IMR-90 (cell line): ENCODE measurements around the gene SPAM1. TPM values are rescaled to one million over a fixed set of nuclear protein-coding genes. Genes with fewer than 3 reads are reported as not detected.

Experiments
- ATAC-seq: fragments of 200-7000 bp; cut with Tn5 transposase; 2 replicates; pipeline ENCODE4 v1.9.1; 2020; ENCODE audit warnings: low read depth, mild to moderate bottlenecking, moderate library complexity
- BruUV-seq: library from RNA; stranded (reverse); fragments of 400-500 nt; replicated peaks from 2 replicates; lab custom pipeline; 2021; lab: Mats Ljungman, UMichigan
- CTCF ChIA-PET: fragments of 300-600 bp; formaldehyde crosslinking; extraction: SDS; loops from one replicate; lab custom pipeline; 2021; ENCODE audit warnings: antibody characterized with exemption; lab: Yijun Ruan, JAX
- POLR2A ChIA-PET: fragments of 300-600 bp; sonication (Branson Sonifier 250); formaldehyde crosslinking; loops from one replicate; lab custom pipeline; 2022; ENCODE audit warnings: antibody characterized with exemption; ENCODE audit not compliant: unreplicated experiment; lab: Charles Lee
- DNase-seq: peaks from one replicate; pipeline ENCODE4 v3.0.0; 2013
- H2AFZ ChIP-seq: replicated peaks from 2 replicates; pipeline ENCODE3; 2013; ENCODE audit warnings: low read length, mild to moderate bottlenecking; ENCODE audit not compliant: poor library complexity
- H2AK5ac ChIP-seq: 2 replicates; pipeline ENCODE4 v1.6.1; 2013; ENCODE audit warnings: low read depth, low read length, inconsistent platforms
- H2AK9ac ChIP-seq: replicated peaks from 2 replicates; pipeline ENCODE3; 2013; ENCODE audit warnings: mild to moderate bottlenecking, low read depth, low read length, moderate library complexity; ENCODE audit not compliant: poor library complexity
- H2BK120ac ChIP-seq: 2 replicates; pipeline ENCODE4 v1.6.1; 2013; ENCODE audit warnings: low read depth, low read length, inconsistent platforms
- H2BK15ac ChIP-seq: 3 replicates; pipeline ENCODE4 v1.6.1; 2013; ENCODE audit warnings: low read depth, low read length, inconsistent platforms
- H2BK20ac ChIP-seq: 2 replicates; pipeline ENCODE4 v1.6.1; 2013; ENCODE audit warnings: low read depth, mild to moderate bottlenecking, inconsistent platforms, low read length, moderate library complexity
- H2BK5ac ChIP-seq: 2 replicates; pipeline ENCODE4 v1.6.1; 2013; ENCODE audit warnings: mild to moderate bottlenecking, low read depth, low read length, inconsistent platforms; ENCODE audit not compliant: poor library complexity, severe bottlenecking
- H3K14ac ChIP-seq: replicated peaks from 2 replicates; pipeline ENCODE4 v1.6.1; 2013; ENCODE audit warnings: low read depth, low read length, inconsistent platforms
- H3K18ac ChIP-seq: 2 replicates; pipeline ENCODE4 v1.6.1; 2013; ENCODE audit warnings: low read depth, low read length, control low read depth
- H3K23ac ChIP-seq: 2 replicates; pipeline ENCODE4 v1.6.1; 2013; ENCODE audit warnings: low read depth, low read length, inconsistent platforms
- H3K27ac ChIP-seq: 2 replicates; pipeline ENCODE4 v1.5.1; 2013; ENCODE audit warnings: mild to moderate bottlenecking, control low read depth, low read length; ENCODE audit not compliant: insufficient read depth
- H3K27me3 ChIP-seq: 2 replicates; pipeline ENCODE4 v1.6.1; 2013; ENCODE audit warnings: low read length; ENCODE audit not compliant: control insufficient read depth, insufficient read depth
- H3K36me3 ChIP-seq: 2 replicates; pipeline ENCODE4 v1.6.1; 2013; ENCODE audit warnings: low read length, mixed read lengths; ENCODE audit not compliant: control insufficient read depth, insufficient read depth
- H3K4ac ChIP-seq: 2 replicates; pipeline ENCODE4 v1.6.1; 2013; ENCODE audit warnings: low read depth, low read length, inconsistent platforms
- H3K4me1 ChIP-seq: 2 replicates; pipeline ENCODE4 v1.6.1; 2013; ENCODE audit warnings: low read length, mixed read lengths; ENCODE audit not compliant: control insufficient read depth, insufficient read depth
- H3K4me2 ChIP-seq: 2 replicates; pipeline ENCODE4 v1.6.1; 2013; ENCODE audit warnings: low read depth, mild to moderate bottlenecking, control low read depth, low read length, moderate library complexity
- H3K4me3 ChIP-seq: 2 replicates; pipeline ENCODE4 v1.5.1; 2013; ENCODE audit warnings: low read depth, mild to moderate bottlenecking, control low read depth, low read length, moderate library complexity; ENCODE audit not compliant: insufficient read depth
- H3K56ac ChIP-seq: 2 replicates; pipeline ENCODE4 v1.6.1; 2013; ENCODE audit warnings: low read length, inconsistent platforms; ENCODE audit not compliant: insufficient read depth; ENCODE audit errors: extremely low read depth
- H3K79me1 ChIP-seq, 2 experiments: 2 replicates each; pipeline ENCODE4 v1.6.1; 2013; ENCODE audit warnings: low read length in 2 of 2, inconsistent platforms in 1 of 2, low read depth in 1 of 2
- H3K9ac ChIP-seq: 2 replicates; pipeline ENCODE4 v1.6.1; 2013; ENCODE audit warnings: low read depth, low read length, control low read depth
- H3K9me1 ChIP-seq: 2 replicates; pipeline ENCODE4 v1.6.1; 2013; ENCODE audit warnings: low read length, inconsistent platforms; ENCODE audit not compliant: insufficient read depth
- H3K9me3 ChIP-seq: 2 replicates; pipeline ENCODE4 v1.6.1; 2013; ENCODE audit warnings: low read length; ENCODE audit not compliant: control insufficient read depth, insufficient read depth
- H4K20me1 ChIP-seq: 2 replicates; pipeline ENCODE4 v1.6.1; 2013; ENCODE audit warnings: low read length, inconsistent platforms; ENCODE audit not compliant: insufficient read depth
- H4K5ac ChIP-seq: 2 replicates; pipeline ENCODE4 v1.6.1; 2013; ENCODE audit warnings: mild to moderate bottlenecking, low read depth, low read length, control low read depth
- H4K8ac ChIP-seq, 2 experiments: 2 replicates each; pipeline ENCODE4 v1.6.1; 2013; ENCODE audit warnings: low read depth in 2 of 2, low read length in 2 of 2, control low read depth in 1 of 2, inconsistent platforms in 1 of 2
- H4K91ac ChIP-seq: 2 replicates; pipeline ENCODE4 v1.6.1; 2013; ENCODE audit warnings: low read depth, low read length, inconsistent platforms; ENCODE audit not compliant: insufficient read depth
- BHLHE40 ChIP-seq: fragments of 150-350 bp; IDR thresholded peaks from 2 replicates; pipeline ENCODE4 v1.6.1; 2016; ENCODE audit warnings: mild to moderate bottlenecking, low read depth, low read length
- CEBPB ChIP-seq: IDR thresholded peaks from 2 replicates; pipeline ENCODE4 v1.6.1; 2012; ENCODE audit warnings: low read depth, low read length, improper control_type of control experiment
- CHD1 ChIP-seq: IDR thresholded peaks from 2 replicates; pipeline ENCODE4 v1.6.1; 2012; ENCODE audit warnings: low read depth, low read length, improper control_type of control experiment
- CTCF ChIP-seq: conservative IDR thresholded peaks from 2 replicates; pipeline ENCODE4 v1.5.1; 2012; ENCODE audit warnings: mild to moderate bottlenecking, low read depth, low read length, improper control_type of control experiment
- FOS ChIP-seq: fragments of 150-350 bp; IDR thresholded peaks from 2 replicates; pipeline ENCODE4 v1.6.1; 2016; ENCODE audit warnings: low read depth, low read length
- MAZ ChIP-seq: IDR thresholded peaks from 2 replicates; pipeline ENCODE4 v1.6.1; 2012; ENCODE audit warnings: low read depth, mild to moderate bottlenecking, low read length, improper control_type of control experiment, moderate library complexity, borderline replicate concordance
- MXI1 ChIP-seq: IDR thresholded peaks from 2 replicates; pipeline ENCODE4 v1.6.1; 2012; ENCODE audit warnings: low read depth, mild to moderate bottlenecking, low read length, moderate library complexity, borderline replicate concordance
- NFE2L2 ChIP-seq: fragments of 150-350 bp; IDR thresholded peaks from 2 replicates; pipeline ENCODE4 v1.6.1; 2016; ENCODE audit warnings: low read depth, mild to moderate bottlenecking, low read length
- POLR2A ChIP-seq: IDR thresholded peaks from 2 replicates; pipeline ENCODE4 v1.6.1; 2012; ENCODE audit warnings: mild to moderate bottlenecking, low read depth, low read length
- RAD21 ChIP-seq: IDR thresholded peaks from 2 replicates; pipeline ENCODE4 v1.6.1; 2012; ENCODE audit warnings: low read length, improper control_type of control experiment
- RCOR1 ChIP-seq: IDR thresholded peaks from 2 replicates; pipeline ENCODE4 v1.6.1; 2012; ENCODE audit warnings: mild to moderate bottlenecking, low read length, improper control_type of control experiment; ENCODE audit not compliant: insufficient replicate concordance
- SMC3 ChIP-seq: fragments of 150-350 bp; IDR thresholded peaks from 2 replicates; pipeline ENCODE4 v1.6.1; 2016; ENCODE audit warnings: low read depth, mild to moderate bottlenecking, antibody characterized with exemption, low read length, moderate library complexity
- USF2 ChIP-seq: fragments of 150-350 bp; IDR thresholded peaks from 2 replicates; pipeline ENCODE4 v1.6.1; 2017; ENCODE audit warnings: mild to moderate bottlenecking, antibody characterized with exemption, low read length, low read depth
- WGBS, 2 experiments: methylation state at CpG; one replicate each; pipeline versions ENCODE4 v1.1.5 to v1.1.7; 2013; ENCODE audit warnings: missing lambda C conversion rate in 2 of 2; ENCODE audit not compliant: insufficient read length in 1 of 2; ENCODE audit errors: extremely low coverage in 2 of 2; 5-methylcytosine and 5-hydroxymethylcytosine counted together
- dilution Hi-C: fragments of 300-500 bp; cut with HindIII; formaldehyde crosslinking; loops from one replicate; pipeline ENCODE4 v1.14.3; 2018; ENCODE audit warnings: low sequenced_read_pairs; ENCODE audit not compliant: unreplicated experiment
- in situ Hi-C: fragments of 300-500 bp; cut with MboI; formaldehyde crosslinking; loops from 3 replicates; pipeline ENCODE4 v1.14.3; 2019; ENCODE audit warnings: low sequenced_read_pairs, inconsistent platforms, mixed read lengths
- intact Hi-C: fragments of 100-400 bp; cut with micrococcal nuclease; formaldehyde crosslinking; loops from 2 replicates; pipeline ENCODE4 v1.10.0; 2022
- polyA plus RNA-seq, 3 experiments: library from polyadenylated mRNA; depleted of rRNA; stranded (reverse); fragments of >200 nt; gene quantifications; 2 replicates each; pipeline ENCODE4 v1.2.3, GENCODE V29; 2012; ENCODE audit warnings: low replicate concordance in 1 of 3
- total RNA-seq: library from RNA; depleted of rRNA; stranded (reverse); fragments of >200 nt; gene quantifications from 2 replicates; pipeline ENCODE4 v1.2.3, GENCODE V29; 2012

SPAM1 gene
- total and polyA plus RNA-seq, 2 of the 4 experiments (the other 2 are of a cell fraction) = not detected

GRCh38 chr7:123936388-123936787 lies 11.3 kb downstream of the SPAM1 start:
- in situ Hi-C loops (no loop called here), intact Hi-C loops (no loop called here), dilution Hi-C loops (no loop called here)
- DNase-seq (no peak), ATAC-seq (no peak)
- Histone ChIP-seq H4K5ac (no peak overlapping the region), H4K8ac (no peak overlapping the region), H2BK20ac (no peak overlapping the region), H2AK9ac (no peak overlapping the region), H4K91ac (no peak overlapping the region), H2BK5ac (no peak overlapping the region), H3K27ac (no peak overlapping the region), H2BK15ac (no peak overlapping the region), H2AFZ (no peak overlapping the region), H3K4ac (no peak overlapping the region), H3K4me3 (no peak overlapping the region), H2BK120ac (no peak overlapping the region), H2AK5ac (no peak overlapping the region), H3K14ac (no peak overlapping the region), H3K36me3 (no peaks in the 10 kb centered on the region), H3K9me1 (no peaks in the 10 kb centered on the region), H3K4me1 (no peaks in the 10 kb centered on the region), H3K23ac (no peak overlapping the region), H3K18ac (no peak overlapping the region), H3K9me3 (no peaks in the 10 kb centered on the region), H3K27me3 (no peaks in the 10 kb centered on the region), H4K20me1 (no peaks in the 10 kb centered on the region), H3K9ac (no peak overlapping the region), H3K4me2 (no peak overlapping the region), H3K79me1 (no peaks in the 10 kb centered on the region), H3K56ac (no peak overlapping the region)
- WGBS, 2 experiments = no CpG with 5 or more reads among the region's 2 CpGs
- no TSS peak for BruUV-seq
- CTCF ChIA-PET = no interaction called here
- TF ChIP-seq NFE2L2 (no peak), CTCF (no peak), RAD21 (no peak), RCOR1 (no peak), FOS (no peak), SMC3 (no peak), POLR2A (no peak), USF2 (no peak), CEBPB (no peak), MXI1 (no peak), MAZ (no peak), CHD1 (no peak), BHLHE40 (no peak)
- POLR2A ChIA-PET = no interaction called here
